Left cardiac atrium (tissue), 4 donors: ENCODE results near the gene OPTC. TPM values are rescaled to one million over a fixed set of nuclear protein-coding genes. Genes with fewer than 3 reads are reported as not detected.
A peak's percentile ranks its signal among the peaks of the same experiment; 100 is the strongest.

Experiments used
- ATAC-seq, 2 donors: fragments of 200-7000 bp; cut with Tn5 transposase; one replicate each; pipeline ENCODE4 v1.9.1; 2020; ENCODE audit warnings: mild to moderate bottlenecking in 2 of 2, moderate library complexity in 2 of 2
- DNase-seq: peaks from one replicate; pipeline ENCODE4 v3.0.0-alpha.2; 2020
- intact Hi-C, 2 donors: fragments of 100-400 bp; cut with DNase I; formaldehyde crosslinking; loops; one replicate each; pipeline versions ENCODE4 v1.14.1 to v1.15.1; 2022 to 2023
- total RNA-seq, 2 donors: library from RNA; stranded (reverse); fragmentation: NEBNext Ultra II Directional; extraction: Animal tissue kit (Norgen Biotek cat#: 25700); gene quantifications; one replicate each; pipeline ENCODE4 v1.2.1, GENCODE V29; 2021
- donor health status: DM: no; HTN: yes; CAD: no.
- donor health status: DM: no; HTN: yes; CAD: no; lungs with severe emphysema.
- donor health status: DM: yes; HTN: yes; CAD: no.
- donor health status: Dilated cardiomyopathy.

Gene OPTC
- total RNA-seq, 2 donors from 2014 or later, result not detected

DNA sequence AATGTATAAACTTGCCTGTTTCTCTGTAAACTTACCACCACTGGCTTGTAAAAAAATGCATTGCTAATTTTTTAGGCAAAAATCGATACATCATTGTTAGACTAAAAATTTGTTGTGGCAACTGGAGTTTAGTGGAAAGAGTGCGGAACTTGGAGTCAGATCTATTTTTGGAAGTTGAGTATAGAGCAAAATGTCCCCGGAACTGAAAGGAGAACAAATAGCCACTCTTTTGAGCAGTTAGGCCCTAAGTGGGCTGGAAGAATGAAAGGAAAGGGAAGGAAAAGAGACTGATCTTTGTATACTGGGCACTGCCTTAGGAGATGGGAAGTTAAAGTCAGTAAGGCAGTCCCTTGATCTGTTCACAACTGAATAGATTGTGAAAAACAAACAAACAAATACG is 30.2 kb downstream of the OPTC start:
- DNase-seq, result no peak
- ATAC-seq, result peak in 1 of 2 donors; percentile 5
- intact Hi-C loops, result no loop called here

DNA sequence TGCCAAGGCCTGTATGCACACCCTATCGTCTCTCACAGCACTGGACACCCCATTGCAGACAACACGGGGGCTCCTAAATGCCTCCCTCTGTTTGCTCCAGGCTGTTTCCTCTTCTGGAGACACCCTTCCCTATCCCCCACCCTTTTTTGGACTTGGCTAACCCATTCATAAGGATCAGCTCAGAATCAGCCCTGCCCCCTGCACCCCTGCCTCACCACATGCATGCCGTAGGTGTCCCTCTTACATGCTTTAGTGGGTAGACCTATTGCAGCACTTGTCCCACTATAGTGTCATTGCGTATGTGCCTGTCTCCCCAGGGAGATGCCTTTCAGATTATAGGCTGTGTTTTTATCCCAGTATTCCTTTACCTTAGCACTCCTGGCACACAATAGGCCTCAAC is 30.9 kb downstream of the OPTC start:
- intact Hi-C loops, result no loop called here
- ATAC-seq (no peak), DNase-seq (no peak)

DNA sequence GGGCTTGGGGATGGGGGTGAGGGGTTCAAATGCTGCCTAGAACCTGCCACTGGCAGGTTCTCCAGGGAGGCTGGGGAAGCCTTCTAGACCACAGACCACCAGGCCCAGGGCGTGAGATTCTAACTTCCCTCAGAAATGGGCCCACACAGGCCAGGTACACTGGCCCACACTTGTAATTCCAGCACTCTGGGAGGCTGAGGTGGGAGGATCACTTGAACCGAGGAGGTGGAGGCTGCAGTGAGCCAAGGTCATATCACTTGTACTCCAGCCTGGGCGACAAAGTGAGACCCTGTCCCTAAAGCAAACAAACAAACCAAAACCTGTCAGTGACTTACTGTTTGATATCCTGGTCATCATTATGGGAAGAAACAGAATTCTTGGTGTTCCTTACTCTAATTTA is 31.7 kb downstream of the OPTC start:
- intact Hi-C loops, result no loop called here
- DNase-seq (no peak), ATAC-seq (no peak)

DNA sequence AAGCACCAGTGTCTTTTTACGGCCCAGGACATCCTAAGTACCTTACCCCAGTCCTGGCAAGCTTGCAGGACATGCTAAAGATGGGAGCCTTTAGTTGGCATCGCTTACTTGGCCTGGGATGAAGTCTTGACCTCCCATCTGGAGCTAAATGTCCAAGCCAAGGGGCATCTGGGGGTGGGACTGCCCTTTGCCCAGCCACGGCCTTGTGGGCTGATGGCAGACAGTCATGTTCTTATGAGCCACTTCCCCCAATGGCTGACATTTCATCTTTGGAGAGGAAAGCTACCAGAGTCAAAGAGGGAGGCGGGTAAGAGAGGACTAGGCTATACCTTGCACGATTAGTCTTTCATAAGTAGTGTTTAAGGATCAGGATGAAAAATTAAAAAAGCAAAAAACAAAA is 32.2 kb downstream of the OPTC start:
- ATAC-seq (no peak), DNase-seq (no peak)
- intact Hi-C loops, result no loop called here

DNA sequence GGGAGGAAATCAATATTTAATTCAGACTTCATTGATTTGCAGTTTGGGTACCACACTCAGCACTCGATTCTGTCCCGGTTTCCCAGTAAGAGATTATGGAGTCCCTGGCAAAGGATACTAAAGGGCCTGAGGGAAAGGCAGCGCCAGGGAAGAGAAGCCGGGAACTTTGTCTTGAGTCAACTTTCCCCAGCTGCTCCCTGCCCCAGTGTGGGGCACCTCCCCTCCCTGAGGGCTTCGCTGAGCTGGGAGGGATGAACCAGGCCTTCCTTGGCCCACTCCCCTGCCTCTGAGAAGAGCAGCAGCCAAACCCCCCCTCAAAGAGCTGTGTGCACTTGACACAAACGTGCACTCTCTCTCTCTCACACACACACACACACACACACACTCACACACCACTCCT is 32.6 kb downstream of the OPTC start:
- peak; percentile 7 to 80 for ATAC-seq
- intact Hi-C loops, result no loop called here

DNA sequence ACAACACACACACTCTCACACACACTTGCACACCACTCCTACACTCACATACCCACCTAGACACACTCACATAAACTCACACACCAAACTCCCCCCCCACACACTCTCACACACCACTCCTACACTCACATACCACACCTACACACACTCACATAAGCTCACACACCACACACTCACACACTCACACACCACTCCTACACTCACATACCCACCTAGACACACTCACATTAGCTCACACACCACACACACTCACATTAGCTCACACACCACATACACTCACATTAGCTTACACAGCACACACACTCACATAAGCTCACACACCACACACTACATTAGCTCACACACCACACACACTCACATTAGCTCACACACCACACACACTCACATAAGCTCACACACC is 33.1 kb downstream of the OPTC start:
- DNase-seq, result no peak
- intact Hi-C loops, result no loop called here
- no peak for ATAC-seq

More for the DNA sequence above, 32.6 kb downstream of the OPTC start:
- no peak for DNase-seq

GRCh38 chr1:203528063-203528462 is 34.1 kb downstream of the OPTC start:
- ATAC-seq (no peak), DNase-seq (no peak)
- intact Hi-C loops, result no loop called here

DNA sequence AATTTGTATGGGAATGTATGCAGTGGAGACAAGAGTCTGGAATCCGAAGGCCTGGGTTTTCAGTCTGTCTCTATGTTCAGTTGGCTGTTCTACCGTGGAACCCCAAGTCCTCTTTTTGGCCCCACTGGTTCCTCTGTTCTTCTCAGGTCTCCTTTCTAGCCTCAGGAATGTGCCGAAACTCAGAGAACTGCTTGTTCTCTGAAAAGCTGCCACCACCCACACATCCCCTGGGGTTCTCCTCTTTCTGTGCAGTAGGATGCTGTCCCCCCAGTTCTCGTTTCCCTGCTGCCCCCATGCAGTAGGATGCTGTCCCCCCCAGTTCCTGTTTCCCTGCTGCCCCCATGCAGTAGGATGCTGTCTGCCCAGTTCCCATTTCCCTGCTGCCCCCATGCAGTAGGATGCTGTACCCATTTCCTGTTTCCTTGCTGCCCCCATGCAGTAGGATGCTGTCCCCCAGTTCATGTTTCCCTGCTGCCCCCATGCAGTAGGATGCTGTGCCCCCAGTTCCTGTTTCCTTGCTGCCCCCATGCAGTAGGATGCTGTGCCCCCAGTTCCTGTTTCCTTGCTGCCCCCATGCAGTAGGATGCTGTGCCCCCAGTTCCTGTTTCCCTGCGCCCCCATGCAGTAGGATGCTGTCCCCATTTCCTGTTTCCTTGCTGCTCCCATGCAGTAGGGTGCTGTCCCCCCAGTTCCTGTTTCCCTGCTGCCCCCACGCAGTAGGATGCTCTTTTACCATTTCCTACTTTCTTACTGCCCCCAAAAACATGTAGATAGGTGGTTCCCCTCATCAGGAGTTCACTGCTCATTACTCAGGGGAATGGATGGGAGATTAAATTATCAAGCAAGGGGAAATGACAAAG is 35.3 kb downstream of the OPTC start:
- ATAC-seq, result no peak
- intact Hi-C loops, result no loop called here

DNA sequence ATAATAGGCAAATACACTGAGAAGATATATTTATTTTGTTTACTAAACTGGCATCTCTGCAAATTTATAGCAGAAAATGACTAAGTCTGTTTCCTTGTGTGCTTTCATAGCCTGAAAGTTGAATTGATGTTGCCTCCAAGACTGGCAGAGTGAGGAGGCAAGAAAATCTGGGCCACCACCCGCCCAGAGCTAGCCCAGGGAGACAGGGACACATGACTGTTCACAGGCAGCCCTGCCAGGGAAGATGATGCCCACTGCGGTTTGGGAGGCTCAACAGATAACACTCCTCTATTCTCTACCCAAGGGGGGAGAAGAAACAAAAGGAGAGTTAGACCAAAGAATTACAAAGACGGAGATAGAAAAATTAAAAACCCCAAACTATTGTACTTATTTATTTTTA is 37.1 kb downstream of the OPTC start:
- intact Hi-C loops, result no loop called here
- ATAC-seq (no peak), DNase-seq (no peak)

More for the DNA sequence above, 35.3 kb downstream of the OPTC start:
- DNase-seq, result no peak

GRCh38 chr1:203534012-203534411 is 40.1 kb downstream of the OPTC start:
- intact Hi-C loops, result no loop called here
- ATAC-seq (no peak), DNase-seq (no peak)

DNA sequence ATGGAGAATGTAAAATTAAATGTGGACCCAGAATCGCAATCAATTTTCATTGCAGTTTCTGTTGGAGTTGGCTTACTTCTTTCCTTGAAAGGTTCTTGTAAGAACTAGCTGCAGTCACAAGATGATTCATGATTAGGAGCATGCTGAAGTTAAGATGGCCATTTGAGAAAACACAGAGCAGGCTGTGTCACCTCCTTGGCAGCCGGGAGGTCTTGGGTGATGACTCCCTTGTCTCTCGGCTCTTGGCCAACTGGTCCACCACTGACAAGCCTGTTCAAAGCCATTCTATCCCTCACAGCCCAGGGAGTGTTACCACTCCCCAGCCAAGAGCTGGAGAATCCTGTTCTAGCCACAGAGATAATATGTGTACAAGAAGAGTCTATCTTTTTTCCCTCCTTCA is 40.6 kb downstream of the OPTC start:
- intact Hi-C loops, result no loop called here
- ATAC-seq, result peak in 1 of 2 donors; percentile 56
- peak; percentile 81 for DNase-seq

DNA sequence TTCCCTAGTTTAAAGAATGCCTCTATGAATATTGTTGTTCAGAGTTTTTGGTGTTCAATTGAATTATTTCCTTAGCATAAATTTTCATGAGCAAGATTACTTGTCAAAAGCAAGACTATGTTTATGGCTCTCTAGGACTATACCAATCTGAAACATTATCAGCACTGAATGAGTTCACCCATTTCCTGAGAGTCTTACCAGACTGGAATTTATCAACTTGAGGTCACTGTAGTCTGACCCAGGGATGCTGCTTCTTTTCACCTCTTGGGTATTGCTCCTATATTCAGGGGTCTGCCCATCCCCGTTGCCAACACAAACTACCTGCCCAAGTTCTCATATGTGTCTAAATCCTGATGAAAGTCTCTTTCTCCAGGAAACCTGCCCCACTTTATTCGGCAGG is 42.6 kb downstream of the OPTC start:
- DNase-seq (no peak), ATAC-seq (peak in 1 of 2 donors; percentile 42)
- intact Hi-C loops, result no loop called here

DNA sequence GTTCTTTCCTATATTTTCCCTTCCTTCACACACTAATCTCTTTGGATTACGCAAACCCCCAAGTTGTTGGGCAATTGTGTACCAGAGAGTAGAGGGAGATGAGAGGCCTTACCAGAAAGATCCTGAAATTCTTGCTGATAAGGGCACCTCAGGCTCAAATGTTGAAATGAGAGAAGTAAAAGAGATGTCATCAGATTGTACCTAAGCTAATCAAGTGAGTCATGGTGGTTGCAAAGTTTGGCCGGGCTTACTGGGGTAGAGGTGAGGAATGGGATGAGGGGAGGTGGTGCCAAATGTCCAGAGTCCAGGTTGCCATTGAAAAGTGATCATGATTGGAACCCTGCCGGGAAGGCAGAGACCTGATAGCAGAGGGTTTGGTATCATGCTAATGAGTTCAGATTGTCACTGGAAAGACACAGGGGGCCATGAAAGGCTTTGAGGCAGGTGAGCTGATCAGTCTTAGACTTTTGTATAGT is 43.1 kb downstream of the OPTC start:
- intact Hi-C loops, result no loop called here
- ATAC-seq, result peak; percentile 44 to 76
- DNase-seq, result no peak

GRCh38 chr1:203537806-203538464 is 44.0 kb downstream of the OPTC start:
- intact Hi-C loops, result no loop called here
- ATAC-seq, result peak; percentile 59 to 77
- DNase-seq, result no peak

DNA sequence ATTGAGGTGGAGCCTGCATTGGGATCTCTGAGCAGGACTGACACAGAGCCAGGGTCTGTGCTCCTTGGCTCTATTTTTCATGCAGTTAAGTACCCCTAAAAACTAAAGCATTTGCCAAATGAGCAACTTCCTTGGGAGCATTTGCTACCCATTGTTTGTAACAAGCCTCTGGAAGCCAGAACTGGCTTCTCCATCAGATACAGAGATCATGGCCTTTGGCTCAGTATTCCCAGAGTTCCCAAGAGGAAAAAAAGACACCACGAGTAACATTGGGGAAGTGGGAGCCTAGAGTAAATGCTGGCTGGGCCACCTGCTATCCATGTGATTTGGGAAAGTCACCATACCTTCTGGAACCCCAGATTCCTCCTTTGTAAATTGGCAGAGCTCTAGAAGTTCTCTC is 44.8 kb downstream of the OPTC start:
- DNase-seq (no peak), ATAC-seq (no peak)
- intact Hi-C loops, result no loop called here

DNA sequence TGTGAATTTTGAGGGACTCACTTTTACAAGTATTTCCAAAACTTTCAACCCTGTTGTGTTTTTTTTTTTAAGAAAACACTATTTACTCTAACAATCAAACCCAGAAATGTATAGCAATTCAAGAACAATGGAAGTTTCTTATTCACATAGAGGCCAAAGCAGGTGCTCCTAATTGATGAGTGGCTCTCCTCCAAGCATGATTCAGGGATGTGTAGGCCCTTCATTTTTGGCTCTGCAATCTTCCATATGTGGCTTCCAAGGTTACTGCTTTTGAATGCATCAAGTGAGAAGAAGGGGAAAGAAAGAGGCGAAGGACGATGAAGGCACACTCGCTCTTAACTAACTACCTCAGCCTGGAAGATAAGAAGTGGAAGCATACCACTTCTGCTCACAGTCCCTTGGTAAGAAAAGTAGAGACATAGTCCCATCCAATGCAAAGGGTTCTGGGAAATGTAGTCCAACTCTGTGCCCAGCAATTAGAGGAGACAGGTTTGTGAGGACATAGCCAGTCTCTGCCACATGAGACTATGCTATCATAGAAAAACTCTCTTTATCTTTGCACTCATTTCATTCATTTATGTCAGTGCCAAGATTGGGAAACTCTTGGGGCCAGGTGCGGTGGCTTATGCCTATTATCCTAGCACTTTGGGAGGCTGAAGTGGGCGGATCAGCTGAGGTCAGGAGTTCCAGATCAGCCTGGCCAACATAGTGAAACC is 46.0 kb downstream of the OPTC start:
- ATAC-seq (no peak), DNase-seq (no peak)
- intact Hi-C loops, result no loop called here

DNA sequence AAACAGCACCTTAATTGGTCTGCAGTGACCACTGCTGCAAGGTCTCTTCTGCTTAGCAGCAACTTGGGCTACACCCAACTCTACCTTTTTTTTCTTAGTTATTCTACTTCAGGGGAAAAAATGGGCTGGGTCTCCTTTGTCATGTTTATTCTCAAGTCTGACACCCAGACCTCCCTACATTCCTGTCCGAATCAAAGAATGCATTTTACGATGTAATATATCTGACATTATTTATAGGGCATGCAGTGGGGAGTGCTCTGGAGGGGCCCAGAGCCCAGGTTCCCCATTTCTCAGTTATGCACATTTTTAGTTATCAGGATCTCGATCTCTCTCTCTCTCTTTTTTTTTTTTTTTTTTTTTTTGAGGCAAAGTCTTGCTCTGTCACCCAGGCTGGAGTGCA is 50.5 kb downstream of the OPTC start:
- intact Hi-C loops, result no loop called here
- DNase-seq (no peak), ATAC-seq (no peak)

GRCh38 chr1:203544978-203545816 is 51.2 kb downstream of the OPTC start:
- intact Hi-C loops, result no loop called here
- DNase-seq (no peak), ATAC-seq (no peak)

DNA sequence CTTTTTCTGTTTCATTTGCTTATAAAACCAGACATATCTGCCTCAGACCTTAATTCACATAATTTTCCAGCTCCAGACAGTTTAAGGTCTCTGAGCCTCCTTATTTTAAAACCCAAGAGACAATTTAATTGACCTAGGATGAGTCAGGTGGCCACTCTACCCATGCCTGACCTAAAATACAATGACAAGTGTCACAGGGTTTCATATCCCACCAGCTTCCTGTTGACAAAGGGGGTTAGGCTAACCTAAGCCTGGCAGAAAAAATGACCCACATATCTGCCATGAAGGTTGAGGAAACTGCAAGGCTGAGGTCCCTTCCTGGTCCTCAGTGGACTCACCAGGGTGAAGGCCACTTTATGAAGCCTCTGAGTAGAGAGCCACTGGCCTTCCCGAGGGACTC is 52.3 kb downstream of the OPTC start:
- intact Hi-C loops, result no loop called here
- ATAC-seq (no peak), DNase-seq (no peak)
